ENCODE measurements around the gene SLC4A1AP.

The SLC4A1AP gene

GRCh38 chr2:27701676-27702075, 38.0 kb downstream of the SLC4A1AP start:
- H3K4me1 Mint-ChIP-seq = peaks cover 2 to 6% of the 10 kb centered on the region in 2 donors
- no peak for DNase-seq
- no peak overlapping the region for H3K27ac Mint-ChIP-seq
- H3K36me3 Mint-ChIP-seq = peaks cover 11% of the 10 kb centered on the region in 2 donors
- no peaks in the 10 kb centered on the region for H3K9me3 Mint-ChIP-seq
- H3K27me3 Mint-ChIP-seq = no peaks in the 10 kb centered on the region
- H3K4me3 Mint-ChIP-seq = no peak overlapping the region
- no peak for ATAC-seq (replicated peaks)

- Mint-ChIP-seq H3K27ac (no peak overlapping the region), H3K27me3 (no peaks in the 10 kb centered on the region), H3K4me1 (peaks cover 2 to 6% of the 10 kb centered on the region in 2 donors), H3K9me3 (no peaks in the 10 kb centered on the region), H3K36me3 (peaks cover 10 to 11% of the 10 kb centered on the region in 2 donors), H3K4me3 (no peak overlapping the region)
- ATAC-seq (replicated peaks) (no peak), DNase-seq (no peak)
Observed at GRCh38 chr2:27702302-27702701, 38.6 kb downstream of the SLC4A1AP start.

- H3K27me3 Mint-ChIP-seq = peaks cover 0 to 8% of the 10 kb centered on the region in 2 donors
- peaks cover 2 to 6% of the 10 kb centered on the region in 2 donors for H3K4me1 Mint-ChIP-seq
- DNase-seq (peak; percentile 73), ATAC-seq (replicated peaks) (peak; percentile 93 to 96)
- H3K36me3 Mint-ChIP-seq = peaks cover under 1 to 2% of the 10 kb centered on the region in 2 donors
- no peak overlapping the region for H3K4me3 Mint-ChIP-seq
- no peaks in the 10 kb centered on the region for H3K9me3 Mint-ChIP-seq
- H3K27ac Mint-ChIP-seq = no peak overlapping the region
Observed at GRCh38 chr2:27703638-27704341, 40.1 kb downstream of the SLC4A1AP start.

- H3K27ac Mint-ChIP-seq = no peak overlapping the region
- no peaks in the 10 kb centered on the region for H3K9me3 Mint-ChIP-seq
- H3K36me3 Mint-ChIP-seq = no peaks in the 10 kb centered on the region
- ATAC-seq (replicated peaks) (no peak), DNase-seq (no peak)
- H3K4me3 Mint-ChIP-seq = no peak overlapping the region
- H3K4me1 Mint-ChIP-seq = peaks cover 2 to 6% of the 10 kb centered on the region in 2 donors
- peaks cover 0 to 8% of the 10 kb centered on the region in 2 donors for H3K27me3 Mint-ChIP-seq
Observed at GRCh38 chr2:27704342-27704876, 40.7 kb downstream of the SLC4A1AP start.

GRCh38 chr2:27705851-27706622, 42.3 kb downstream of the SLC4A1AP start:
- ATAC-seq (replicated peaks) = no peak

GRCh38 chr2:27707462-27708256, 44.0 kb downstream of the SLC4A1AP start:
- Mint-ChIP-seq H3K4me1 (peaks cover 2 to 6% of the 10 kb centered on the region in 2 donors), H3K9me3 (no peaks in the 10 kb centered on the region), H3K27me3 (peaks cover 10 to 17% of the 10 kb centered on the region in 2 donors), H3K27ac (no peak overlapping the region), H3K4me3 (no peak overlapping the region), H3K36me3 (no peaks in the 10 kb centered on the region)
- DNase-seq (no peak), ATAC-seq (replicated peaks) (no peak)

More at GRCh38 chr2:27705851-27706622, 42.3 kb downstream of the SLC4A1AP start:
- H3K36me3 Mint-ChIP-seq = no peaks in the 10 kb centered on the region
- no peak for DNase-seq
- H3K4me1 Mint-ChIP-seq = peaks cover 2 to 6% of the 10 kb centered on the region in 2 donors
- no peaks in the 10 kb centered on the region for H3K9me3 Mint-ChIP-seq
- no peak overlapping the region for H3K27ac Mint-ChIP-seq
- peaks cover 0 to 8% of the 10 kb centered on the region in 2 donors for H3K27me3 Mint-ChIP-seq
- no peak overlapping the region for H3K4me3 Mint-ChIP-seq

- Mint-ChIP-seq H3K4me1 (peaks cover 2 to 6% of the 10 kb centered on the region in 2 donors), H3K36me3 (no peaks in the 10 kb centered on the region), H3K9me3 (no peaks in the 10 kb centered on the region), H3K27ac (no peak overlapping the region), H3K27me3 (peaks cover 16 to 21% of the 10 kb centered on the region in 2 donors), H3K4me3 (no peak overlapping the region)
- DNase-seq (no peak), ATAC-seq (replicated peaks) (no peak)
Observed at GRCh38 chr2:27708257-27708654, 44.6 kb downstream of the SLC4A1AP start.

- H3K27ac Mint-ChIP-seq = no peak overlapping the region
- DNase-seq (no peak), ATAC-seq (replicated peaks) (no peak)
- peaks cover 17 to 21% of the 10 kb centered on the region in 2 donors for H3K27me3 Mint-ChIP-seq
- no peaks in the 10 kb centered on the region for H3K36me3 Mint-ChIP-seq
- H3K4me3 Mint-ChIP-seq = no peak overlapping the region
- H3K4me1 Mint-ChIP-seq = peaks cover 2 to 4% of the 10 kb centered on the region in 2 donors
- no peaks in the 10 kb centered on the region for H3K9me3 Mint-ChIP-seq
Observed at GRCh38 chr2:27708666-27709065, 45.0 kb downstream of the SLC4A1AP start.

- no peak for DNase-seq
- no peak overlapping the region for H3K27ac Mint-ChIP-seq
- no peak overlapping the region for H3K4me3 Mint-ChIP-seq
- ATAC-seq (replicated peaks) = no peak
- H3K36me3 Mint-ChIP-seq = no peaks in the 10 kb centered on the region
- no peaks in the 10 kb centered on the region for H3K9me3 Mint-ChIP-seq
- peaks cover 0 to 1% of the 10 kb centered on the region in 2 donors for H3K4me1 Mint-ChIP-seq
- peaks cover 19 to 22% of the 10 kb centered on the region in 2 donors for H3K27me3 Mint-ChIP-seq
Observed at GRCh38 chr2:27709326-27709725, 45.6 kb downstream of the SLC4A1AP start.

- H3K9me3 Mint-ChIP-seq = no peaks in the 10 kb centered on the region
- ATAC-seq (replicated peaks) (no peak), DNase-seq (no peak)
- no peak overlapping the region for H3K27ac Mint-ChIP-seq
- no peak overlapping the region for H3K4me3 Mint-ChIP-seq
- H3K36me3 Mint-ChIP-seq = no peaks in the 10 kb centered on the region
- H3K4me1 Mint-ChIP-seq = peaks cover 5 to 9% of the 10 kb centered on the region in 2 donors
- peaks cover 26 to 30% of the 10 kb centered on the region in 2 donors for H3K27me3 Mint-ChIP-seq
Observed at GRCh38 chr2:27709960-27710575, 46.4 kb downstream of the SLC4A1AP start.

GRCh38 chr2:27710640-27711430, 47.1 kb downstream of the SLC4A1AP start:
- no peak for DNase-seq
- Mint-ChIP-seq H3K27ac (no peak overlapping the region), H3K4me1 (peaks cover 5 to 10% of the 10 kb centered on the region in 2 donors), H3K27me3 (peaks cover 27 to 32% of the 10 kb centered on the region in 2 donors), H3K9me3 (no peaks in the 10 kb centered on the region), H3K4me3 (no peak overlapping the region), H3K36me3 (no peaks in the 10 kb centered on the region)
- ATAC-seq (replicated peaks) = no peak

GRCh38 chr2:27711804-27712203, 48.1 kb downstream of the SLC4A1AP start:
- H3K4me1 Mint-ChIP-seq = peaks cover 11 to 19% of the 10 kb centered on the region in 2 donors
- H3K36me3 Mint-ChIP-seq = no peaks in the 10 kb centered on the region
- no peak overlapping the region for H3K27ac Mint-ChIP-seq
- no peak overlapping the region for H3K4me3 Mint-ChIP-seq
- no peak for DNase-seq
- peaks cover 35 to 39% of the 10 kb centered on the region in 2 donors for H3K27me3 Mint-ChIP-seq
- no peak for ATAC-seq (replicated peaks)
- H3K9me3 Mint-ChIP-seq = no peaks in the 10 kb centered on the region

GRCh38 chr2:27712522-27712921, 48.8 kb downstream of the SLC4A1AP start:
- ATAC-seq (replicated peaks) (no peak), DNase-seq (no peak)
- no peak overlapping the region for H3K4me3 Mint-ChIP-seq
- H3K27ac Mint-ChIP-seq = no peak overlapping the region
- H3K36me3 Mint-ChIP-seq = no peaks in the 10 kb centered on the region
- H3K4me1 Mint-ChIP-seq = peaks cover 14 to 24% of the 10 kb centered on the region in 2 donors
- peaks cover 39 to 43% of the 10 kb centered on the region in 2 donors for H3K27me3 Mint-ChIP-seq
- no peaks in the 10 kb centered on the region for H3K9me3 Mint-ChIP-seq
